HG03521 (cell line): ENCODE measurements around the gene RXRA.
"Not testable (repeated sequence)": the region's sequence is repeated elsewhere in the genome, so short reads cannot be mapped to it uniquely, and the experiment has no call there.

ENCODE experiments used
- ATAC-seq: cut with Tn5 transposase; IDR thresholded peaks from one replicate; pipeline ENCODE4 v1.9.1; 2021; ENCODE audit warnings: mild to moderate bottlenecking, moderate library complexity; ENCODE audit not compliant: unreplicated experiment

Gene RXRA

GRCh38 chr9:134307674-134308638, 18.3 kb upstream of the RXRA start:
- ATAC-seq: no peak

- not testable (repeated sequence) for ATAC-seq
Observed at GRCh38 chr9:134308639-134309220, 17.5 kb upstream of the RXRA start.

GRCh38 chr9:134313470-134313869, 12.8 kb upstream of the RXRA start:
- ATAC-seq: no peak

- no peak for ATAC-seq
Observed at GRCh38 chr9:134314039-134314949, 12.0 kb upstream of the RXRA start.

GRCh38 chr9:134314950-134315715, 11.1 kb upstream of the RXRA start:
- no peak for ATAC-seq

- no peak for ATAC-seq
Observed at GRCh38 chr9:134315716-134316448, 10.4 kb upstream of the RXRA start.

GRCh38 chr9:134316449-134317160, 9.7 kb upstream of the RXRA start:
- ATAC-seq: no peak

GRCh38 chr9:134317400-134317789, 8.9 kb upstream of the RXRA start:
- ATAC-seq: no peak

- ATAC-seq: no peak
Observed at GRCh38 chr9:134317790-134318414, 8.4 kb upstream of the RXRA start.

GRCh38 chr9:134318481-134318891, 7.8 kb upstream of the RXRA start:
- no peak for ATAC-seq

- no peak for ATAC-seq
Observed at GRCh38 chr9:134318941-134319305, 7.3 kb upstream of the RXRA start.

- no peak for ATAC-seq
Observed at GRCh38 chr9:134319306-134320125, 6.7 kb upstream of the RXRA start.

GRCh38 chr9:134320126-134320867, 6.0 kb upstream of the RXRA start:
- ATAC-seq: no peak

GRCh38 chr9:134320868-134321471, 5.3 kb upstream of the RXRA start:
- ATAC-seq: no peak

GRCh38 chr9:134321531-134321930, 4.7 kb upstream of the RXRA start:
- no peak for ATAC-seq

GRCh38 chr9:134321946-134322741, 4.1 kb upstream of the RXRA start:
- ATAC-seq: no peak
